Breast epithelium (tissue), 4 donors: ENCODE data around the gene ROCK1. TPM values are rescaled to one million over a fixed set of nuclear protein-coding genes. Genes with fewer than 3 reads are reported as not detected.
A peak's percentile ranks its signal among the peaks of the same experiment; 100 is the strongest.
"Not testable (repeated sequence)": the region's sequence is repeated elsewhere in the genome, so short reads cannot be mapped to it uniquely, and the experiment has no call there.

Experiments
- DNase-seq, 2 donors: peaks; one replicate each; pipeline ENCODE4 v3.0.0-alpha.2; 2019; ENCODE audit warnings: low spot score in 2 of 2
- H3K27ac ChIP-seq, 2 donors: fragments of 200-600 bp; sonication (generic) in 1 of 2; one replicate each; pipeline ENCODE4 v1.5.1; 2016 to 2019; ENCODE audit warnings: mild to moderate bottlenecking in 1 of 2
- H3K27me3 ChIP-seq, 2 donors: fragments of 200-600 bp; sonication (generic) in 1 of 2; one replicate each; pipeline versions ENCODE4 v1.5.1 to v1.6.0; 2017 to 2019; ENCODE audit warnings: control low read depth in 1 of 2, mild to moderate bottlenecking in 1 of 2
- H3K36me3 ChIP-seq: fragments of 200-600 bp; one replicate; pipeline ENCODE4 v1.5.1; 2019
- H3K4me1 ChIP-seq, 2 donors: fragments of 200-600 bp; sonication (generic); one replicate each; pipeline ENCODE4 v1.5.1; 2016 to 2019; ENCODE audit warnings: control low read depth in 1 of 2
- H3K4me3 ChIP-seq, 3 donors: fragments of 200-600 bp; sonication (generic); 1 replicate in 2 of 3; 2 replicates in 1 of 3; pipeline ENCODE4 v1.5.1; 2016 to 2019; ENCODE audit warnings: mild to moderate bottlenecking in 3 of 3, moderate library complexity in 2 of 3
- H3K9me3 ChIP-seq, 2 donors: fragments of 200-600 bp; sonication (generic) in 1 of 2; one replicate each; pipeline ENCODE4 v1.5.1; 2016 to 2019; ENCODE audit warnings: control low read depth in 1 of 2
- POLR2A ChIP-seq: fragments of 450-650 bp; IDR thresholded peaks from one replicate; pipeline ENCODE4 v1.6.1; 2016; ENCODE audit warnings: antibody characterized with exemption, mild to moderate bottlenecking, moderate library complexity
- POLR2AphosphoS5 ChIP-seq, 3 donors: sonication (generic); formaldehyde crosslinking; IDR thresholded peaks; one replicate each; pipeline ENCODE4 v1.6.1; 2017; ENCODE audit warnings: antibody characterized with exemption in 3 of 3
- intact Hi-C: fragments of 100-400 bp; cut with DNase I; formaldehyde crosslinking; loops from one replicate; pipeline ENCODE4 v1.15.1; 2023; ENCODE audit warnings: low total_unique reads
- total RNA-seq, 3 donors: library from RNA; depleted of rRNA; stranded (reverse); fragments of >200 nt; gene quantifications; one replicate each; pipeline ENCODE4 v1.1.0, GENCODE V29; 2016
- TF ChIP-seq, protein P1 (sequence below), 3 donors: fragments of 450-650 bp; IDR thresholded peaks; one replicate each; pipeline ENCODE4 v1.5.1; 2016 to 2017; ENCODE audit warnings: antibody characterized with exemption in 3 of 3, mild to moderate bottlenecking in 3 of 3, moderate library complexity in 3 of 3

The ROCK1 gene
- 10 to 100 TPM; 79.3 to 99.2 (median 86.6) TPM for total RNA-seq

DNA sequence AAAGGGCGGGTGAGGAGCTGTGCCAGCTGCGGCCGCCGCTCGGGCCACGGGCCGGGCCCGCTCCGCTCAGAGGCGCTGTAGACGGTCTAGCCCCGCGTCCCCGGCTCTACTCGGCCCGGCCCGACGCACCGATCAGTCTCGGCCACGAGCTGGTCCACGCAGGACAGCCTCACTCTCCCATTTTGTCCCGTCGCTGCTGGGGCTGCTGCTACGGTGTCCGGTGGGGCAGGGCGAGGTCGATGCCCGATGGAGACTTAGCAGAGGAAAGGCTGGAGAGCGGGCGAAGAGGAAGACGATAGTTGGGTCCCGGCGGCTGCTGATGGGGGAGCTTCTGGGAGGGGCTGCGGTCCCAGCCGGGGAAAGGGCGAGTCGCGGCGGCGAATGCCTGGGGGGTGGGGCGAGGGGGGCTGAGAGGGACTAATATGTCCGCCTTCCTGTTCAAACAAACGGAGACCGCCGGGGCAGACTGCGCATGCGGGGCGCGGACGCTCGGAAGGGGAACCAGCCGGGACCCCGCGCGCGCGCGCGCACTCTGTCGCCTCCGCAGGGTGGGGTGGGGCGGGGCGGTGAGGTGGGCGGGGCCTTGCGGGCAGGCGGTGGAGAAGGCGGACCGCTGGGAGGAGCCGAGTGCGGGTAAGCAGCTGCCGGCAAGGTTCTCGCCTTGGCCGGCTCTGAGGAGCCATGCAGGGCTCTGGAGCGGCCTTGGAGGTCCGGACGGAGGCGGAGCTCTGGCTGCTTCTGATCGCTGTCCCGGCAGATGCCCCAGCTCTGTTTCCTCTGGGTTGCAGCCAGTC lies at the start of gene ROCK1:
ROCK1 (minus strand) TSS at position 468 of the 794 bp plus-strand sequence. CDS start 903 bp downstream, outside the sequence.
- Histone ChIP-seq H3K4me1 (peaks cover 0 to 8% of the 10 kb centered on the region in 2 donors), H3K4me3 (peak within 1 kb of the TSS; percentile 88 to 98 (median 90)), H3K9me3 (no peaks in the 10 kb centered on the region), H3K27ac (peak within 1 kb of the TSS; percentile 94 to 97), H3K27me3 (no peaks in the 10 kb centered on the region), H3K36me3 (no peaks in the 10 kb centered on the region)
- TF ChIP-seq POLR2A: no peak
- peak; percentile 17 to 62 (median 44) for TF ChIP-seq POLR2AphosphoS5 (IDR thresholded peaks at IDR 0.05)
- DNase-seq: peak; percentile 94 to 96
- intact Hi-C loops: no loop called here

DNA sequence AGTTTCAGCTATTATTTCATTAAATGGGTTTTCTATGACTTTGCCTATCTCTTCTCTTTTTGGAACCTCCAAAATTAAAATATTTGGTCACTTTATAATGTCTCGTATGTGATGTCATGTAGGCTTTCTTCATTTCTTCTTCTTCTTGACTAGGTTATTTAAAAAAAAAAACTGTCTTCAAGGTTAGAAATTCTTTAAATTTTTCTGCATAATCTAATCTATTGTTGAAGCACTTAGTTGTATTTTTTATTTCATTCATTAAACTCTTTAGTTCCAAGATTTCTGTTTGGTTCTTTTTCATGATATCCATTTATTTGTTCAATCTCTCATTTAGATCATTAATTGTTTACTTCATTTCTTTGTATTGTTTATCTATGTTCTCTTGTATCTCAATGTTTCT lies 43.8 kb upstream of the ROCK1 start:
- Histone ChIP-seq H3K9me3 (peaks cover 12 to 32% of the 10 kb centered on the region in 2 donors), H3K27me3 (no peaks in the 10 kb centered on the region), H3K27ac (no peak overlapping the region), H3K36me3 (no peaks in the 10 kb centered on the region), H3K4me1 (no peaks in the 10 kb centered on the region), H3K4me3 (no peak overlapping the region)
- TF ChIP-seq POLR2AphosphoS5 (IDR thresholded peaks at IDR 0.05) (no peak), POLR2A (no peak)
- TF ChIP-seq, protein P1, sequence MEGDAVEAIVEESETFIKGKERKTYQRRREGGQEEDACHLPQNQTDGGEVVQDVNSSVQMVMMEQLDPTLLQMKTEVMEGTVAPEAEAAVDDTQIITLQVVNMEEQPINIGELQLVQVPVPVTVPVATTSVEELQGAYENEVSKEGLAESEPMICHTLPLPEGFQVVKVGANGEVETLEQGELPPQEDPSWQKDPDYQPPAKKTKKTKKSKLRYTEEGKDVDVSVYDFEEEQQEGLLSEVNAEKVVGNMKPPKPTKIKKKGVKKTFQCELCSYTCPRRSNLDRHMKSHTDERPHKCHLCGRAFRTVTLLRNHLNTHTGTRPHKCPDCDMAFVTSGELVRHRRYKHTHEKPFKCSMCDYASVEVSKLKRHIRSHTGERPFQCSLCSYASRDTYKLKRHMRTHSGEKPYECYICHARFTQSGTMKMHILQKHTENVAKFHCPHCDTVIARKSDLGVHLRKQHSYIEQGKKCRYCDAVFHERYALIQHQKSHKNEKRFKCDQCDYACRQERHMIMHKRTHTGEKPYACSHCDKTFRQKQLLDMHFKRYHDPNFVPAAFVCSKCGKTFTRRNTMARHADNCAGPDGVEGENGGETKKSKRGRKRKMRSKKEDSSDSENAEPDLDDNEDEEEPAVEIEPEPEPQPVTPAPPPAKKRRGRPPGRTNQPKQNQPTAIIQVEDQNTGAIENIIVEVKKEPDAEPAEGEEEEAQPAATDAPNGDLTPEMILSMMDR (IDR thresholded peaks at IDR 0.05): no peak
- intact Hi-C loops: no loop called here
- DNase-seq: no peak

DNA sequence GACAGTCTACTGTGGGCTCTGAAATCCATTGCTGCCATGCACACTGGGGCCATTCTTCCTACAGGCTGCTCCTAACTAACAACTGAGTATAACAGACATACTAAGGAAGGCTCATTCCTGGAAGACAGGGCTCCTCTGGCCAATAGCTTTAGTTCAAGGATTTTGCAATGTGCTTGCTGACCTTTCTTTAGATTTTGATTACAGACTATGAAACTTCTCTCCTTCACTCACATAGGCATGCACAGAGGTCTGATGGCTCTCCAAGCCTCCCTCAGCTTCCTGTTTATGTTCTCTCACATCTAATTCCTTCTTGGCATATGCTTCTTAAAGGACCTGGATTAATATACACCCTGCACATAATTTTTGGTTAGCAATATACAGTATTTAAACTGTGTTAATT lies 34.4 kb upstream of the ROCK1 start:
- H3K36me3 ChIP-seq: no peaks in the 10 kb centered on the region
- H3K4me3 ChIP-seq: no peak overlapping the region
- no peaks in the 10 kb centered on the region for H3K27me3 ChIP-seq
- intact Hi-C loops: no loop called here
- H3K9me3 ChIP-seq: peaks cover 0 to 8% of the 10 kb centered on the region in 2 donors
- no peak for DNase-seq
- TF ChIP-seq, protein P1 (IDR thresholded peaks at IDR 0.05): no peak
- no peak for TF ChIP-seq POLR2A
- no peak for TF ChIP-seq POLR2AphosphoS5 (IDR thresholded peaks at IDR 0.05)
- no peak overlapping the region for H3K27ac ChIP-seq
- no peaks in the 10 kb centered on the region for H3K4me1 ChIP-seq

DNA sequence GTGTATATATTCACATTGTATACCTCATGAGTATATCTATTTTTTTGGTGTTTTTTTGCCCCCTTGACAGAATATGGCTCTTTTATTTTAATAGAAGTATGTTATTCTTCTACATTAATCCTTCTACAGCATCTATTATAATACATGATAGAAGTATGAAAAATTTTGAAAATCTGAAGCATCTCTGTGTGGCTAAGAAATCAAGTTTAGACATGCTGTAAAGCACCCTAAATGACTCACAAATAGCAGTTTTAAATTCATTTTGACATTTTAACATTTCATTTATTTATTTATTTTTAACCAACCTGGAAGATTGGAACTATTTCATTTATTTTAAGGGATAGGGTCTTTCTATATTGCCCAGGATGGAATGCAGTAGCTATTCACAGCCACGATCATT lies 33.8 kb upstream of the ROCK1 start:
- H3K9me3 ChIP-seq: peaks cover 0 to 5% of the 10 kb centered on the region in 2 donors
- TF ChIP-seq POLR2AphosphoS5 (IDR thresholded peaks at IDR 0.05) (no peak), POLR2A (no peak)
- TF ChIP-seq, protein P1 (IDR thresholded peaks at IDR 0.05): no peak
- no peaks in the 10 kb centered on the region for H3K36me3 ChIP-seq
- DNase-seq: no peak
- no peak overlapping the region for H3K4me3 ChIP-seq
- H3K27me3 ChIP-seq: no peaks in the 10 kb centered on the region
- intact Hi-C loops: no loop called here
- H3K4me1 ChIP-seq: no peaks in the 10 kb centered on the region
- H3K27ac ChIP-seq: no peak overlapping the region

DNA sequence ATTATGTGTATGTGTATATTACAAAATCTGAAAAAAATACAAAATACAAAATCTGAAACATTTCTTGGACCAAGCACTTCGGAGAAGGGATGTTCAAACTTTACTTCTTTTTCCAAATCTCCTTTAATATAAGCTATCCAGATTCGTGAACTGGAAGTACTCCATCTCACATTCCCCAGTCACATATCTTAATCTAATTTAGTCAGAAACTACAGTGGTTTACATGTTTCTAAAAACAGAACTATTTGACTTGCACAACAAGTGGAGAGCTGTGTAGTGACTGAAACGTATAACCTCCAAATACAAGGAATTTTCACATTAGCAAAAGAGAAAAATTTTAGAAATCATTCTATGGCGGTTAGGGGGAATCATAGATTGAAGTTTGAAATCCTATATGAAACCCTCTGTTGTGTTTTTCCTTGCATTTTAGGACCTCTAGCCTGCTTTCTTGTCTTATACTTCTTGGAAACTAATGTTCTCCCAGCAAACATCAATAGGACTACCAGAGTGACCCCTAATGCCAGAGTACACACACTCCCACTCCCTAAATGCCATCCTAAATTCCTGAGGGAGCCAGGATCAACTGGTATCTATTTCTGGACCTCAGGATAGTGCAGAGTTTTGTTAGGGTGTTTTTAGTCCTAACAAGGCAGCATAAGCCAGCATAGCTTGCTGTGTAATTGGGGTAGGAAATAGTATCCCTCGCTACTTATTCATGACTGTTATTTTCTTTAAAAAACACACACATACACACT lies 30.2 kb upstream of the ROCK1 start:
- DNase-seq: no peak
- no peaks in the 10 kb centered on the region for H3K27me3 ChIP-seq
- H3K4me1 ChIP-seq: no peaks in the 10 kb centered on the region
- no peaks in the 10 kb centered on the region for H3K9me3 ChIP-seq
- H3K27ac ChIP-seq: no peak overlapping the region
- no peaks in the 10 kb centered on the region for H3K36me3 ChIP-seq
- H3K4me3 ChIP-seq: no peak overlapping the region
- intact Hi-C loops: no loop called here
- no peak for TF ChIP-seq POLR2AphosphoS5 (IDR thresholded peaks at IDR 0.05)
- TF ChIP-seq, protein P1 (IDR thresholded peaks at IDR 0.05): no peak
- no peak for TF ChIP-seq POLR2A

DNA sequence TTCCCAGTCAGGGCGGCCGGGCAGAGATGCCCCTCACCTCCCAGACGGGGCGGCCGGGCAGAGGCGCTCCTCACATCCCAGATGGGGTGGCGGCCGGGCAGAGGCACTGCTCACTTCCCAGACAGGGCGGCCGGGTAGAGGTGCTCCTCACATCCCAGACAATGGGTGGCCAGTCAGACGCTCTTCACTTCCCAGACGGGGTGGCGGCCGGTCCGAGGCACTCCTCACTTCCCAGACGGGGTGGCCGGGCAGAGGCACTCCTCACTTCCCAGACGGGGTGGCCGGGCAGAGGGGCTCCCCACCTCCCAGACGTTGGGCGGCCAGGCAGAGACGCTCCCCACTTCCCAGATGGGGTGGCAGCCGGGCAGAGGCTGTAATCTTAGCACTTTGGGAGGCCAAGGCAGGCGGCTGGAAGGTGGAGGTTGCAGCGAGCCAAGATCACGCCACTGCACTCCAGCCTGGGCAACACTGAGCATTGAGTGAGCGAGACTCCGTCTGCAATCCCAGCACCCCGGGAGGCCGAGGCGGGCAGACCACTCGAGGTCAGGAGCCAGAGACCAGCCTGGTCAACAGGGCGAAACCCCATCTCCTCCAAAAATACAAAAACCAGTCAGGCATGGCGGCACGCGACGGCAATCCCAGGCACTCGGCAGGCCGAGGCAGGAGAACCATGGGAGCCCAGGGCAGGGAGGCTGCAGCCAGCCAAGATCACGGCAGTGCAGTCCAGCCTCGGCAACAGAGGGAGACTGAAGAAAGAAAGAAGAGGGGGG lies 26.3 kb upstream of the ROCK1 start:
- H3K36me3 ChIP-seq, H3K9me3 ChIP-seq, H3K27me3 ChIP-seq, H3K4me1 ChIP-seq, H3K27ac ChIP-seq, intact Hi-C loops, DNase-seq, H3K4me3 ChIP-seq: not testable (repeated sequence)
